Neural progenitor cell (in vitro differentiated cells): ENCODE results near the gene TMEM106C. TPM values are rescaled to one million over a fixed set of nuclear protein-coding genes. Genes with fewer than 3 reads are reported as not detected.

Source experiments
- DNase-seq: peaks from one replicate; pipeline ENCODE4 v3.0.0-alpha.2; 2016; ENCODE audit warnings: low spot score
- H2AFZ ChIP-seq: fragments of 200-600 bp; sonication (generic); replicated peaks from 2 replicates; pipeline ENCODE4 v1.6.1; 2016; ENCODE audit warnings: antibody characterized with exemption
- H3F3A ChIP-seq: fragments of 200-600 bp; sonication (generic); 2 replicates; pipeline ENCODE4 v1.6.1; 2016; ENCODE audit warnings: antibody characterized with exemption, low read depth
- H3K27ac ChIP-seq: fragments of 200-600 bp; sonication (generic); 2 replicates; pipeline ENCODE4 v1.5.1; 2016; ENCODE audit warnings: mild to moderate bottlenecking
- H3K27me3 ChIP-seq: fragments of 200-600 bp; sonication (generic); 2 replicates; pipeline ENCODE4 v1.6.1; 2016; ENCODE audit warnings: mild to moderate bottlenecking, moderate library complexity
- H3K36me3 ChIP-seq: fragments of 200-600 bp; sonication (generic); 2 replicates; pipeline ENCODE4 v1.5.1; 2016
- H3K4me1 ChIP-seq: fragments of 200-600 bp; sonication (generic); 2 replicates; pipeline ENCODE4 v1.6.1; 2016; ENCODE audit warnings: mixed run types
- H3K4me2 ChIP-seq: fragments of 200-600 bp; sonication (generic); 2 replicates; pipeline ENCODE4 v1.6.1; 2016
- H3K4me3 ChIP-seq: fragments of 200-600 bp; sonication (generic); 2 replicates; pipeline ENCODE4 v1.5.1; 2016
- H3K79me2 ChIP-seq: fragments of 200-600 bp; sonication (generic); 2 replicates; pipeline ENCODE4 v1.6.1; 2016; ENCODE audit warnings: low read depth
- H3K9ac ChIP-seq: fragments of 200-600 bp; sonication (generic); 2 replicates; pipeline ENCODE4 v1.6.1; 2016
- H3K9me3 ChIP-seq: fragments of 200-600 bp; sonication (generic); 2 replicates; pipeline ENCODE4 v1.5.1; 2016; ENCODE audit warnings: low read depth
- H4K20me1 ChIP-seq: fragments of 200-600 bp; sonication (generic); 2 replicates; pipeline ENCODE4 v1.6.1; 2016; ENCODE audit warnings: low read depth
- H3K27ac Mint-ChIP-seq: 3 replicates; pipeline ENCODE4 v1.8.0; 2021; ENCODE audit warnings: mixed read lengths
- H3K27me3 Mint-ChIP-seq: 2 replicates; pipeline ENCODE4 v1.8.0; 2022; ENCODE audit warnings: low read depth, mild to moderate bottlenecking, inconsistent platforms, moderate library complexity, mixed read lengths; ENCODE audit not compliant: insufficient read depth
- H3K36me3 Mint-ChIP-seq: 3 replicates; pipeline ENCODE4 v1.8.0; 2021; ENCODE audit warnings: mixed read lengths
- H3K4me1 Mint-ChIP-seq: 3 replicates; pipeline ENCODE4 v1.8.0; 2021; ENCODE audit warnings: mixed read lengths
- H3K4me3 Mint-ChIP-seq: 3 replicates; pipeline ENCODE4 v1.8.0; 2021; ENCODE audit warnings: mild to moderate bottlenecking, moderate library complexity, mixed read lengths
- H3K9me3 Mint-ChIP-seq: 3 replicates; pipeline ENCODE4 v1.8.0; 2020; ENCODE audit warnings: mixed read lengths
- EZH2 ChIP-seq: fragments of 200-600 bp; sonication (generic); IDR thresholded peaks from 2 replicates; pipeline ENCODE4 v1.6.1; 2017; ENCODE audit warnings: antibody characterized with exemption, mild to moderate bottlenecking, moderate library complexity
- EZH2phosphoT487 ChIP-seq: fragments of 200-600 bp; sonication (generic); IDR thresholded peaks from 2 replicates; pipeline ENCODE4 v1.6.1; 2017; ENCODE audit warnings: antibody characterized with exemption
- total RNA-seq: library from RNA; depleted of rRNA; stranded (reverse); fragments of >200 nt; gene quantifications from 2 replicates; pipeline ENCODE4 v1.2.3, GENCODE V29; 2015; ENCODE audit warnings: low replicate concordance
- TF ChIP-seq, protein P1 (sequence below): fragments of 200-600 bp; sonication (generic); IDR thresholded peaks from 2 replicates; pipeline ENCODE4 v1.5.1; 2017; ENCODE audit warnings: antibody characterized with exemption, mild to moderate bottlenecking

Gene TMEM106C
- total RNA-seq, 1 donor from 2014 or later, result 87.5 TPM

DNA sequence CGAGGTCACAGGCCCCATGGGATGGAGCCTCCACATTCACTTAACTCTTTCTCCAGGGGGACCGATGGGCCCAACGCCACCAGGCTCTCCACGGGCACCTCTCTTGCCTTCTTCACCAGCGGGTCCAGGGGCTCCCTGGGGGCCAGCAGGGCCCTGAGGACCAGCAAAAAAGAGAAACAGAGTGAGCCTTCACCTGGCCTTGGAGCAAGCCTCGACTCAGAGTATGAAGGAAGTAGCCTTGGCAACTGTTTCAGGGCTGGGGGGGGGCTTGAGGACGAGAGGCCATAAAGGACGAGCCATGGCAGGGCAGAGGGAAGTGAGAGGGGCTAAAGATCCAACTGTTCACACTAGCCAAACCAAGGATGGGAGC is 22.9 kb downstream of the TMEM106C start:
- Histone ChIP-seq H3K9me3 (no peaks in the 10 kb centered on the region), H3K27me3 (peaks cover 9% of the 10 kb centered on the region), H3K4me3 (no peak overlapping the region), H3K36me3 (no peaks in the 10 kb centered on the region), H2AFZ (no peak overlapping the region), H3K4me1 (peaks cover 32% of the 10 kb centered on the region), H3K4me2 (no peak overlapping the region), H3F3A (peaks cover 13% of the 10 kb centered on the region), H4K20me1 (peaks cover 35% of the 10 kb centered on the region), H3K9ac (no peak overlapping the region), H3K27ac (no peak overlapping the region), H3K79me2 (no peaks in the 10 kb centered on the region)
- Mint-ChIP-seq H3K36me3 (peaks cover 48% of the 10 kb centered on the region), H3K27me3 (peaks cover 16% of the 10 kb centered on the region), H3K4me1 (peaks cover 44% of the 10 kb centered on the region), H3K27ac (no peak overlapping the region), H3K9me3 (no peaks in the 10 kb centered on the region), H3K4me3 (no peak overlapping the region)
- no peak for DNase-seq
- TF ChIP-seq, protein P1, sequence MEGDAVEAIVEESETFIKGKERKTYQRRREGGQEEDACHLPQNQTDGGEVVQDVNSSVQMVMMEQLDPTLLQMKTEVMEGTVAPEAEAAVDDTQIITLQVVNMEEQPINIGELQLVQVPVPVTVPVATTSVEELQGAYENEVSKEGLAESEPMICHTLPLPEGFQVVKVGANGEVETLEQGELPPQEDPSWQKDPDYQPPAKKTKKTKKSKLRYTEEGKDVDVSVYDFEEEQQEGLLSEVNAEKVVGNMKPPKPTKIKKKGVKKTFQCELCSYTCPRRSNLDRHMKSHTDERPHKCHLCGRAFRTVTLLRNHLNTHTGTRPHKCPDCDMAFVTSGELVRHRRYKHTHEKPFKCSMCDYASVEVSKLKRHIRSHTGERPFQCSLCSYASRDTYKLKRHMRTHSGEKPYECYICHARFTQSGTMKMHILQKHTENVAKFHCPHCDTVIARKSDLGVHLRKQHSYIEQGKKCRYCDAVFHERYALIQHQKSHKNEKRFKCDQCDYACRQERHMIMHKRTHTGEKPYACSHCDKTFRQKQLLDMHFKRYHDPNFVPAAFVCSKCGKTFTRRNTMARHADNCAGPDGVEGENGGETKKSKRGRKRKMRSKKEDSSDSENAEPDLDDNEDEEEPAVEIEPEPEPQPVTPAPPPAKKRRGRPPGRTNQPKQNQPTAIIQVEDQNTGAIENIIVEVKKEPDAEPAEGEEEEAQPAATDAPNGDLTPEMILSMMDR, result no peak
- TF ChIP-seq EZH2phosphoT487, result no peak
- no peak for TF ChIP-seq EZH2

DNA sequence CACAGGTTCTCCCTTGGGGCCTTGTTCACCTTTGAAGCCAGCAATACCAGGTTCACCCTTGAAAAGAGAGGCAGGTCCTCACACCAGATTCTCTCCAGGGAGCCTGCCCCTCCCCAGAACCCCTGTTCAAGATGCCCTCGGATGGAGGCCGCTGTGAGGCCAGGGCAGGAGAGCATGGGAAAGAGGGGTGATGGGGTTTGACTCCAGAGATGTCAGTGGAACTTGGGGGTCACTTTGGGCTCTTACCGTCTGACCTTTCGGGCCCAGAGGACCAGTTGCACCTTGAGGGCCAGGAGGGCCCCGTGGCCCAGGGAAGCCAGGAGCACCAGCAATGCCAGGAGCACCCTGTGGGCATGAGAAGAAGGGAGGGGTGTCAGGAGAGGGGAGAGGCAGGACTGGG is 23.4 kb downstream of the TMEM106C start:
- H3K4me1 Mint-ChIP-seq, result peaks cover 50% of the 10 kb centered on the region
- Histone ChIP-seq H3F3A (peaks cover 18% of the 10 kb centered on the region), H4K20me1 (peaks cover 40% of the 10 kb centered on the region), H3K27ac (no peak overlapping the region), H3K79me2 (no peaks in the 10 kb centered on the region), H3K9me3 (no peaks in the 10 kb centered on the region), H3K4me2 (no peak overlapping the region), H3K27me3 (peaks cover 9% of the 10 kb centered on the region), H3K9ac (no peak overlapping the region), H3K36me3 (no peaks in the 10 kb centered on the region), H3K4me1 (peaks cover 37% of the 10 kb centered on the region), H2AFZ (no peak overlapping the region), H3K4me3 (no peak overlapping the region)
- no peak overlapping the region for H3K4me3 Mint-ChIP-seq
- peaks cover 48% of the 10 kb centered on the region for H3K36me3 Mint-ChIP-seq
- H3K9me3 Mint-ChIP-seq, result no peaks in the 10 kb centered on the region
- no peak for DNase-seq
- peaks cover 16% of the 10 kb centered on the region for H3K27me3 Mint-ChIP-seq
- no peak overlapping the region for H3K27ac Mint-ChIP-seq
- TF ChIP-seq EZH2, result no peak
- TF ChIP-seq EZH2phosphoT487, result no peak
- TF ChIP-seq, protein P1, result no peak

DNA sequence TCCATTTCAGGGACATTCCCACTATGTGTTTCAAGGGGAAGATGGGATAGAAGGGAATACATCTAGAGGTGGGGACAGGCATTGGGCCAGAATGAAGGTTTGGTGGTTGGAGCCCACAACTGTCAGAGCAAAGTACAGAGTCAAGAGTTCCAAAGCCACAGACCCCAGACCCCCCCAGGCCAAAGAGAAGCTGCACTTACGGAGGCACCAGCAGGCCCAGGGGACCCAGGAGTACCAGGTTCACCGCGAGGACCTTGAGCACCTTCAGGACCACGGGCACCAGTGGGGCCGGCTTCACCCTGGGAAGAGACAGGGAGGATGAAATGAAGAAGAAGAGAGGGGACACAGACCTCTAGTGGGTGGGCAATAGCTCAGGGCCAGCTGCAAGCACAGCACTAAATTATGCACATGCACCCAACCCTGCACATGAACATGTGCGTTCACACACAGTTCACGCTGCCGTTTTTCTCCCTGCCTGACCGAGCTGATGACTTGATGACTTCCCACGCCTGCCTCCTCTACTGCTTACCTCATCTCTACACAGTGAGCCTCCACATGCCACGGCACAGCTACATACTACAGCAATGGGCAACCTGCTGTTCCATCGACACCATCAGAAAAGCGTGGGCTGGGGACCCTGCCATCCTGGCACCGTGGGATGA is 24.1 kb downstream of the TMEM106C start:
- H3K27ac ChIP-seq, result no peak overlapping the region
- H3K4me2 ChIP-seq, result no peak overlapping the region
- no peak overlapping the region for H3K4me3 ChIP-seq
- no peak overlapping the region for H3K9ac ChIP-seq
- H3K36me3 ChIP-seq, result no peaks in the 10 kb centered on the region
- H3K4me1 ChIP-seq, result peaks cover 44% of the 10 kb centered on the region
- H3K79me2 ChIP-seq, result no peaks in the 10 kb centered on the region
- Mint-ChIP-seq H3K36me3 (peaks cover 46% of the 10 kb centered on the region), H3K27me3 (peaks cover 16% of the 10 kb centered on the region), H3K27ac (peak overlapping the region; percentile 97), H3K4me1 (peaks cover 57% of the 10 kb centered on the region), H3K4me3 (peak overlapping the region; percentile 74), H3K9me3 (no peaks in the 10 kb centered on the region)
- no peak for DNase-seq
- TF ChIP-seq EZH2, result no peak
- no peak for TF ChIP-seq EZH2phosphoT487
- TF ChIP-seq, protein P1, result no peak
- H3K9me3 ChIP-seq, result no peaks in the 10 kb centered on the region
- peaks cover 47% of the 10 kb centered on the region for H4K20me1 ChIP-seq
- peaks cover 9% of the 10 kb centered on the region for H3K27me3 ChIP-seq
- H2AFZ ChIP-seq, result no peak overlapping the region
- peaks cover 26% of the 10 kb centered on the region for H3F3A ChIP-seq
